Activated CD4-positive, alpha-beta T cell treated with anti-CD3 and anti-CD28 coated beads, Interleukin-2, Interleukin-4, amounts not matched to agents 100 ng/mL and 50 ng/mL, durations not matched to agents 16 hours and 8 hours (primary cell): ENCODE measurements around the gene PLB1.

Experiments used
- DNase-seq: peaks from one replicate; pipeline ENCODE4 v3.0.0-alpha.2; 2020; ENCODE audit warnings: low spot score

Gene PLB1

GRCh38 chr2:28613633-28614501 lies 118.0 kb downstream of the PLB1 start:
- DNase-seq = peak; percentile 45

- peak; percentile 30 for DNase-seq
Observed at GRCh38 chr2:28615706-28616105, 119.8 kb downstream of the PLB1 start.

- DNase-seq = no peak
Observed at GRCh38 chr2:28616396-28616999, 120.6 kb downstream of the PLB1 start.

- DNase-seq = no peak
Observed at GRCh38 chr2:28617502-28618184, 121.8 kb downstream of the PLB1 start.

GRCh38 chr2:28618221-28619141 lies 122.6 kb downstream of the PLB1 start:
- no peak for DNase-seq

GRCh38 chr2:28619213-28620196 lies 123.6 kb downstream of the PLB1 start:
- DNase-seq = no peak

GRCh38 chr2:28620291-28620793 lies 124.5 kb downstream of the PLB1 start:
- DNase-seq = no peak

- no peak for DNase-seq
Observed at GRCh38 chr2:28620801-28621171, 124.9 kb downstream of the PLB1 start.

- peak; percentile 69 for DNase-seq
Observed at GRCh38 chr2:28621172-28622100, 125.6 kb downstream of the PLB1 start.

GRCh38 chr2:28622101-28622499 lies 126.2 kb downstream of the PLB1 start:
- DNase-seq = no peak

GRCh38 chr2:28623582-28624405 lies 127.9 kb downstream of the PLB1 start:
- DNase-seq = no peak

- DNase-seq = no peak
Observed at GRCh38 chr2:28624436-28624792, 128.6 kb downstream of the PLB1 start.

GRCh38 chr2:28624793-28625701 lies 129.2 kb downstream of the PLB1 start:
- peak; percentile 67 for DNase-seq

GRCh38 chr2:28626376-28626775 lies 130.5 kb downstream of the PLB1 start:
- no peak for DNase-seq

- no peak for DNase-seq
Observed at GRCh38 chr2:28626891-28627421, 131.1 kb downstream of the PLB1 start.

GRCh38 chr2:28627722-28628480 lies 132.0 kb downstream of the PLB1 start:
- DNase-seq = no peak
